Stomach (tissue), 9 donors: Measurements from ENCODE around the gene PRKCA. TPM values are rescaled to one million over a fixed set of nuclear protein-coding genes. Genes with fewer than 3 reads are reported as not detected.

Source experiments
- DNase-seq, 2 donors: peaks; one replicate each; pipeline versions ENCODE4 v3.0.0 to v3.0.0-alpha.2; 2013 to 2019
- H3K27ac ChIP-seq, 5 donors: fragments of 200-600 bp in 4 of 5; sonication (generic) in 4 of 5; one replicate each; pipeline ENCODE4 v1.5.1; 2013 to 2019; ENCODE audit warnings: mild to moderate bottlenecking in 1 of 5, moderate library complexity in 1 of 5
- H3K27me3 ChIP-seq, 3 donors: fragments of 200-600 bp; sonication (generic); one replicate each; pipeline ENCODE4 v1.5.1; 2017 to 2019; ENCODE audit warnings: mixed run types in 1 of 3
- H3K36me3 ChIP-seq, 4 donors: fragments of 200-600 bp; sonication (generic); 1 replicate in 3 of 4; 2 replicates in 1 of 4; pipeline ENCODE4 v1.5.1; 2016 to 2019
- H3K4me1 ChIP-seq, 4 donors: fragments of 200-600 bp; sonication (generic); one replicate each; pipeline ENCODE4 v1.5.1; 2016 to 2019
- H3K4me3 ChIP-seq, 4 donors: fragments of 200-600 bp; sonication (generic) in 3 of 4; one replicate each; pipeline ENCODE4 v1.5.1; 2016 to 2019; ENCODE audit warnings: mild to moderate bottlenecking in 1 of 4
- H3K9me3 ChIP-seq, 4 donors: fragments of 200-600 bp; sonication (generic); one replicate each; pipeline ENCODE4 v1.5.1; 2016 to 2019
- CTCF ChIP-seq, 7 experiments: fragments of 450-650 bp in 4 of 7; fragments of 200-600 bp in 3 of 7; sonication (generic) in 3 of 7; IDR thresholded peaks; one replicate each; pipeline ENCODE4 v1.5.1; 2016 to 2019; ENCODE audit warnings: antibody characterized with exemption in 7 of 7, control low read depth in 2 of 7, mild to moderate bottlenecking in 1 of 7
- EP300 ChIP-seq: sonication (generic); formaldehyde crosslinking; IDR thresholded peaks from one replicate; pipeline ENCODE4 v1.6.1; 2017; ENCODE audit warnings: antibody characterized with exemption
- POLR2A ChIP-seq, 4 donors: fragments of 450-650 bp; IDR thresholded peaks; one replicate each; pipeline ENCODE4 v1.6.1; 2016; ENCODE audit warnings: antibody characterized with exemption in 4 of 4, control low read depth in 2 of 4, mild to moderate bottlenecking in 1 of 4, moderate library complexity in 1 of 4
- POLR2AphosphoS5 ChIP-seq, 3 donors: sonication (generic); formaldehyde crosslinking; IDR thresholded peaks; one replicate each; pipeline ENCODE4 v1.6.1; 2016; ENCODE audit warnings: antibody characterized with exemption in 3 of 3
- WGBS, 5 donors: extraction: QIAGEN DNeasy Blood & Tissue Kit in 3 of 5; methylation state at CpG; one replicate each; pipeline versions ENCODE4 v1.1.5 to v1.1.7; 2013 to 2018; 5-methylcytosine and 5-hydroxymethylcytosine counted together
- intact Hi-C: fragments of 100-400 bp; cut with DNase I; formaldehyde crosslinking; loops from one replicate; pipeline ENCODE4 v1.15.1; 2023; ENCODE audit warnings: low total_unique reads
- polyA plus RNA-seq, 3 donors: library from polyadenylated mRNA; stranded (reverse); fragments of 200-250 nt; gene quantifications; one replicate each; pipeline ENCODE4 v1.2.3, GENCODE V29; 2013
- total RNA-seq, 5 donors: library from RNA; depleted of rRNA; stranded (reverse); fragments of >200 nt; gene quantifications; one replicate each; pipeline versions ENCODE4 v1.1.0 to v1.2.3, GENCODE V29; 2014 to 2016
- donor health status: healthy with polysubstance abuse.
- donor health status: Bipolar disorder and iron deficiency.
- donor health status: healthy.

Gene PRKCA
- total and polyA plus RNA-seq, 8 donors = 2.1 to 41.1 (median 12.2) TPM

GRCh38 chr17:66307257-66307656 lies 4.8 kb downstream of the PRKCA start:
- Histone ChIP-seq H3K27me3 (no peaks in the 10 kb centered on the region), H3K4me1 (peaks cover 13 to 67% (median 41%) of the 10 kb centered on the region in 4 donors), H3K4me3 (no peak overlapping the region), H3K9me3 (no peaks in the 10 kb centered on the region), H3K36me3 (no peaks in the 10 kb centered on the region), H3K27ac (peak overlapping the region in 2 of 5 donors; percentile 4 to 89)
- TF ChIP-seq CTCF (IDR thresholded peaks at IDR 0.05) (no peak), POLR2AphosphoS5 (IDR thresholded peaks at IDR 0.05) (no peak), POLR2A (IDR thresholded peaks at IDR 0.05) (no peak), EP300 (no peak)
- WGBS, 5 donors = 87 to 91% (median 90%) methylated on average over 2 of the region's 2 CpGs
- intact Hi-C loops = no loop called here
- DNase-seq = no peak

GRCh38 chr17:66308856-66309255 lies 6.4 kb downstream of the PRKCA start:
- Histone ChIP-seq H3K4me1 (peaks cover 13 to 71% (median 42%) of the 10 kb centered on the region in 4 donors), H3K27ac (no peak overlapping the region), H3K4me3 (no peak overlapping the region), H3K36me3 (no peaks in the 10 kb centered on the region), H3K27me3 (no peaks in the 10 kb centered on the region), H3K9me3 (no peaks in the 10 kb centered on the region)
- no peak for TF ChIP-seq POLR2A (IDR thresholded peaks at IDR 0.05)
- TF ChIP-seq CTCF (IDR thresholded peaks at IDR 0.05) = no peak
- TF ChIP-seq EP300 = no peak
- TF ChIP-seq POLR2AphosphoS5 (IDR thresholded peaks at IDR 0.05) = no peak
- 54 to 75% (median 64%) methylated on average over 2 of the region's 2 CpGs for WGBS, 5 donors
- intact Hi-C loops = no loop called here
- DNase-seq = no peak

GRCh38 chr17:66309793-66310192 lies 7.4 kb downstream of the PRKCA start:
- Histone ChIP-seq H3K36me3 (no peaks in the 10 kb centered on the region), H3K4me1 (peaks cover 4 to 62% (median 38%) of the 10 kb centered on the region in 4 donors), H3K27ac (no peak overlapping the region), H3K4me3 (no peak overlapping the region), H3K27me3 (no peaks in the 10 kb centered on the region), H3K9me3 (no peaks in the 10 kb centered on the region)
- TF ChIP-seq EP300 (no peak), CTCF (IDR thresholded peaks at IDR 0.05) (no peak), POLR2AphosphoS5 (IDR thresholded peaks at IDR 0.05) (no peak), POLR2A (IDR thresholded peaks at IDR 0.05) (no peak)
- intact Hi-C loops = no loop called here
- 56 to 81% (median 79%) methylated on average over 4 of the region's 4 CpGs for WGBS, 5 donors
- peak in 1 of 2 donors; percentile 34 for DNase-seq

GRCh38 chr17:66310528-66311148 lies 8.2 kb downstream of the PRKCA start:
- Histone ChIP-seq H3K4me3 (no peak overlapping the region), H3K27me3 (no peaks in the 10 kb centered on the region), H3K9me3 (no peaks in the 10 kb centered on the region), H3K4me1 (peaks cover 4 to 56% (median 34%) of the 10 kb centered on the region in 4 donors), H3K36me3 (no peaks in the 10 kb centered on the region), H3K27ac (no peak overlapping the region)
- TF ChIP-seq POLR2A (IDR thresholded peaks at IDR 0.05) (no peak), CTCF (IDR thresholded peaks at IDR 0.05) (no peak), EP300 (no peak), POLR2AphosphoS5 (IDR thresholded peaks at IDR 0.05) (no peak)
- intact Hi-C loops = no loop called here
- WGBS, 5 donors = 92 to 95% (median 94%) methylated on average over 7 of the region's 7 CpGs
- DNase-seq = no peak
